Astrocyte of the spinal cord (primary cell): ENCODE results near the gene SLX4IP.

Experiments
- DNase-seq: peaks from one replicate; pipeline ENCODE4 v3.0.0; 2011; ENCODE audit warnings: low read depth, low spot score
- H3K4me3 ChIP-seq: 2 replicates; pipeline ENCODE4 v1.5.1; 2011; ENCODE audit warnings: low read depth, mild to moderate bottlenecking, low read length, moderate library complexity
- in situ Hi-C: cut with HindIII; loops from 2 replicates; pipeline ENCODE4 v1.10.0; 2017; ENCODE audit warnings: low sequenced_read_pairs
- TF ChIP-seq, protein P1 (sequence below): IDR thresholded peaks from 2 replicates; pipeline ENCODE4 v1.5.1; 2012; ENCODE audit warnings: low read depth, mild to moderate bottlenecking, low read length, inconsistent platforms

SLX4IP gene

GRCh38 chr20:10522328-10522727 is 87.2 kb downstream of the SLX4IP start:
- H3K4me3 ChIP-seq, result no peak overlapping the region
- DNase-seq, result peak; percentile 33
- TF ChIP-seq, protein P1, sequence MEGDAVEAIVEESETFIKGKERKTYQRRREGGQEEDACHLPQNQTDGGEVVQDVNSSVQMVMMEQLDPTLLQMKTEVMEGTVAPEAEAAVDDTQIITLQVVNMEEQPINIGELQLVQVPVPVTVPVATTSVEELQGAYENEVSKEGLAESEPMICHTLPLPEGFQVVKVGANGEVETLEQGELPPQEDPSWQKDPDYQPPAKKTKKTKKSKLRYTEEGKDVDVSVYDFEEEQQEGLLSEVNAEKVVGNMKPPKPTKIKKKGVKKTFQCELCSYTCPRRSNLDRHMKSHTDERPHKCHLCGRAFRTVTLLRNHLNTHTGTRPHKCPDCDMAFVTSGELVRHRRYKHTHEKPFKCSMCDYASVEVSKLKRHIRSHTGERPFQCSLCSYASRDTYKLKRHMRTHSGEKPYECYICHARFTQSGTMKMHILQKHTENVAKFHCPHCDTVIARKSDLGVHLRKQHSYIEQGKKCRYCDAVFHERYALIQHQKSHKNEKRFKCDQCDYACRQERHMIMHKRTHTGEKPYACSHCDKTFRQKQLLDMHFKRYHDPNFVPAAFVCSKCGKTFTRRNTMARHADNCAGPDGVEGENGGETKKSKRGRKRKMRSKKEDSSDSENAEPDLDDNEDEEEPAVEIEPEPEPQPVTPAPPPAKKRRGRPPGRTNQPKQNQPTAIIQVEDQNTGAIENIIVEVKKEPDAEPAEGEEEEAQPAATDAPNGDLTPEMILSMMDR, result no peak
- in situ Hi-C loops, result no loop called here

- in situ Hi-C loops, result no loop called here
- no peak overlapping the region for H3K4me3 ChIP-seq
- TF ChIP-seq, protein P1, result no peak
- DNase-seq, result no peak
Observed at GRCh38 chr20:10523443-10523842, 88.3 kb downstream of the SLX4IP start.

GRCh38 chr20:10524034-10524476 is 89.0 kb downstream of the SLX4IP start:
- in situ Hi-C loops, result no loop called here
- H3K4me3 ChIP-seq, result no peak overlapping the region
- TF ChIP-seq, protein P1, result no peak
- peak; percentile 67 for DNase-seq

- no peak overlapping the region for H3K4me3 ChIP-seq
- TF ChIP-seq, protein P1, result no peak
- in situ Hi-C loops, result no loop called here
- peak; percentile 34 for DNase-seq
Observed at GRCh38 chr20:10524643-10525042, 89.5 kb downstream of the SLX4IP start.

DNA sequence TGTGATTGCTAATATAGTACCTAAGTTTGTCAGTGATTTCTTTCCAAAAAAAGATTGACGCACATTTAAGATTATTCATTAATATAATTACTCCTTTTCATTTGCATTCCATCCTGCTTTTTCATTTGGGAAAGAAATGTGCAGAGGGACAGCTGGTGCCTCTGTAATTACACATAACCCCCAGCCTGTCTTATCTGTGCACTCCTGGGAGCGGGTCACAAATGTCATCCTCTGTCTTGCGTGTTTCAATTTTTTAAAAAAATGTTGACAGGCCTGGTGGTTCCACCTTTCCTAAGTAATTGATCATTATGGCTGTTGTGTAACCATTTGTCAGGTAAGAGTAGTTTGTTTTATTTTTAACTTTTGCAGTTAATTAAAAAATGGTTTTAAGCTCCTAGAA is 92.7 kb downstream of the SLX4IP start:
- no peak for DNase-seq
- no peak overlapping the region for H3K4me3 ChIP-seq
- in situ Hi-C loops, result no loop called here
- TF ChIP-seq, protein P1, result no peak

DNA sequence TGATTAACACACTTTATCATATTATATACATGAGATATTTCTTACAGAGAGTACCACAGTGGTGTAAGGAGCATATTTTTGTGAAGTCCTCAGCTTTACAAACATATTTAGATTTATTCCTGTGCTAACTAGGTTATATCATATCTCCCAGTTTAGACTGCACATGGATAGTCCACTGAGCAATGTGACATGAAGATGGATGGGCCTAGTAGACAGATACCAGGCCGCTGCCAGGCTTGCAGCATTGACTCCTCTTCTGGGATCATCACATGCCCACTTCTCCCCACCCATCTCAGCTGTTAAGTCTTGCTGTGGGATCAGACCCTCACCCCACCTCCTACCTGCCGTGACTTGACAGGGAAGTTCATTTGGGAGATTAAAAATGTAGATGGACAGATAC is 95.8 kb downstream of the SLX4IP start:
- no peak overlapping the region for H3K4me3 ChIP-seq
- no peak for DNase-seq
- in situ Hi-C loops, result no loop called here
- TF ChIP-seq, protein P1, result no peak

DNA sequence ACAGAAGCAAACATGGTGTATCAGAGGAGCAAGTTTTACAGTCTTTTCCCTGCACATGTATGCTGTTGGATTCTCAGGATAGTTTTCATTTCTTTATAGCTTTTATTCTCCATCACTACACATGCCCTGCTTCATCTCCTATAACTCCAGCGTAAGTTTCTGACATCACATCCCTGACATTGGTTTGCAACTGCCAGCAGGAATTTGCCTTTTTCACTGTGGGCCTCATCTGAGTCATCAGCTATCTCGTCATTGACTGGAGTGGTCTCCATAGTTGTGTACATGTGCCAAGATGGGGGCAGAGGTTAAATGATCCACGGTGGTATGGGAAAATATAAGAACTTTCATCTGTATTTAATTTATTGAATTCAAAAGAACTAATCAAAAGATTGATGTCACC is 96.7 kb downstream of the SLX4IP start:
- TF ChIP-seq, protein P1, result no peak
- in situ Hi-C loops, result no loop called here
- DNase-seq, result peak; percentile 82
- H3K4me3 ChIP-seq, result no peak overlapping the region
